Amniotic epithelial cell (primary cell): ENCODE data around the gene ADNP.

Experiments
- DNase-seq: peaks from one replicate; pipeline ENCODE4 v3.0.0-alpha.2; 2010; ENCODE audit warnings: low read depth

Gene ADNP

GRCh38 chr20:50932016-50932485, 814 bp upstream of the ADNP start:
- no peak for DNase-seq

GRCh38 chr20:50930976-50931305, 296 bp downstream of the ADNP start:
- no peak for DNase-seq

- DNase-seq, result no peak
Observed at GRCh38 chr20:50930139-50930975, 880 bp downstream of the ADNP start.

DNA sequence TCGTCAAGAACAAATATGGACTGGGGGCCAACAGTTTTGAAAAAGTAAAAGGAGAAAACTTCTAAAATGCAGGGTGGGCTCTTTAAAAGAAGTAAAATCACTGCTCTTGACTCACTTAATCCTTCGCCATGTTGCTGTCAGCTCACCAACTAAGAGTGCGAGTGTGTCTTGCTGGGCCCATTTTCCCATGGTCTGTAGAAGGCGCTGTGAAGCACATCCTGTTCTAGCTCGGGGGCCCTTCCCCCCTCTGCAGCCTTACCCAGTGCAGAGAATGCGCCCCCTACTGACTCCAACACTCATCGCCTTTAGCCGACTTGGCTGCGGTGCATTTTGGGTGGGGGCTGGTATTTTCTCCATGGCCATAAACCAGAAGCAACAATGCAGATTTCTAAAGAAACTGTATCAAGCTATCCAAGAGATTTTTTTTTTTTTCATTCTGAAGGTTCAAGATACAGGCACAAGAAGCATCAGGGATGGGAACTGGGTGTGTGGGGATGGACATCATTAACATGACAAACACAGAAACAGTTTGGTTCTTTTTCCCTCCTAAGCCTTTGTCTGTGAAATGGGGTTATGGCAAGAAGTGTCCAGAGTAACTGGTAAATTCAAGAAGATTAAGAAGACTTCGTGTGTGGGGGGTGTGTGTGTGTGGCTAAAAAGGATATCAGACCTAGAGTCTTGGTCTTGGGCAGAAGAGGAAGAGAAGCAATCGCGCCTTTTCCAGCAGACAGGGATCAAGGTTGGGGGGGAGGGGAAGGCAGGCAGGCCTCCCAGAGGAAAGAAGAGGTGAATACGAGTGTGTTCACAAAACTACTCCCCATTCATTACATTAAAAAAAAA, 1.7 kb downstream of the ADNP start:
- peak; percentile 97 for DNase-seq

GRCh38 chr20:50928469-50928868, 2.8 kb downstream of the ADNP start:
- DNase-seq, result no peak

- DNase-seq, result no peak
Observed at GRCh38 chr20:50926530-50926929, 4.7 kb downstream of the ADNP start.

DNA sequence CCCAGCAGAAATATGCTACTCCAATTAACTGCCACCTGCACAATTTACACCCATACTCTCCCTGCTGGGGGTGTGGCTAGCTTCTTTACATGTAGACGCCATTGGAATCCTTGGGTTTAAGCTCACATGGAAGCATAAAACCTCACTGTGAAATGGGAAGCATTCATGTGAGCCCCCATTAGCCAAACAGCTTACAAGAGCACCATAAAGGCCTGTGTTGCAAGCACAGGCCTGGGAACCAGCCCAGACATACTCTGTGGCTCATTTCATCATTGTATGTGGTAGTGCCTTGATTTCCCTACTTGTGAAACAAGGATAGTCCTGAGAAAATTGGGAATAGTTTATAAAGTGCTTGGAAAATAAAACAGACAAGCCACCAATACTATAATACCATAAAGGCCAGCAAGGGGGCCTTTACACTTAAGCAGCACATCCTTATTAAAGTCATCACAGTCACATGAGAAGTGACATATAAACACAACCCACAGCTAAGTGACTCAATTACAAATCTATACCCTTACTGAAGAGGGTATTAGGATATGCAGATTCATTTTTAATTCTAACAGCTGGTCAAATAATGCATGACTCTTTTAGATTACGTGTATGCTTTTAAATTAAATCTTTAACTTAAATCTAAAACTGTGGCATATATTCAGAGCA, 6.8 kb downstream of the ADNP start:
- DNase-seq, result peak; percentile 67

GRCh38 chr20:50921803-50922501, 9.3 kb downstream of the ADNP start:
- DNase-seq, result no peak

- peak; percentile 33 for DNase-seq
Observed at GRCh38 chr20:50920997-50921396, 10.2 kb downstream of the ADNP start.

DNA sequence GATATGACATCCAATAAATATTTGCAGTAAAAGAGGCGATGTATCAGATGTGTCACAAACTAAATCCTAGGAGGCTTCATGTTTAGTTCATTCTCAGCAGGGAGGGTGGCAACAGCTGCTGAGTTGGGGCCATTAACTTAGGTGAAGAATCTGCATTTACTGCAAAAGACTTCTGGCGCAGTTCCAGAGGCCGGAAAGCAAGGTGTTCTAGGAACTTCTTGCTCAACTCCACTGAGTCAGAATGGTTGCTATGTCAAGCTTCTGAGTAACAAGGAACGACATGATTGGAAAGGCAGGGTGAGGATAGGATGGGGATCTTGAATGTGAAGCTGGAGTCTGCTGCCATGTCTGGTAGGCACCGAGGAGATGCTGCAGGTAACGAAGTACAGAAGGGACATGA, 11.7 kb downstream of the ADNP start:
- peak; percentile 96 for DNase-seq

- no peak for DNase-seq
Observed at GRCh38 chr20:50918403-50918802, 12.8 kb downstream of the ADNP start.

DNA sequence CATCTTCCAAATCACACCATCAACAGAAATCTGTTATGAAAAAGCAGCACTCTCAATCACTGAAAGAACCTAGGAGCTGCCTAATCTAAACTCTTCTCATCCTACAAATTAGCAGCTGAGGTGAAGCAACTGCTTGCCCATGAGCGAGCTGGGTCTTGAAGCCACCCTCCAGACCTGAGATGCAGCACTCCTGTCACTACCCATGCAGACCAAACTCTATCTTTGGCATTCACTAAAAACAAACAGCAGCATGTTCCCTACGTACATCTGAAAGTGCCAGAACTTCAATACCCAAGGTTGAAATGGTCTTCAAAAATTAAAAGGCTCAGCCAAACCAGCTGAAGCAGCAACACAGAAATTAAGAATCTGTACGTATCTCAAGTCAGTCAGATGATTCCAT, 14.3 kb downstream of the ADNP start:
- DNase-seq, result no peak

GRCh38 chr20:50916257-50916656, 15.0 kb downstream of the ADNP start:
- DNase-seq, result peak; percentile 82

GRCh38 chr20:50915424-50915823, 15.8 kb downstream of the ADNP start:
- peak; percentile 86 for DNase-seq

DNA sequence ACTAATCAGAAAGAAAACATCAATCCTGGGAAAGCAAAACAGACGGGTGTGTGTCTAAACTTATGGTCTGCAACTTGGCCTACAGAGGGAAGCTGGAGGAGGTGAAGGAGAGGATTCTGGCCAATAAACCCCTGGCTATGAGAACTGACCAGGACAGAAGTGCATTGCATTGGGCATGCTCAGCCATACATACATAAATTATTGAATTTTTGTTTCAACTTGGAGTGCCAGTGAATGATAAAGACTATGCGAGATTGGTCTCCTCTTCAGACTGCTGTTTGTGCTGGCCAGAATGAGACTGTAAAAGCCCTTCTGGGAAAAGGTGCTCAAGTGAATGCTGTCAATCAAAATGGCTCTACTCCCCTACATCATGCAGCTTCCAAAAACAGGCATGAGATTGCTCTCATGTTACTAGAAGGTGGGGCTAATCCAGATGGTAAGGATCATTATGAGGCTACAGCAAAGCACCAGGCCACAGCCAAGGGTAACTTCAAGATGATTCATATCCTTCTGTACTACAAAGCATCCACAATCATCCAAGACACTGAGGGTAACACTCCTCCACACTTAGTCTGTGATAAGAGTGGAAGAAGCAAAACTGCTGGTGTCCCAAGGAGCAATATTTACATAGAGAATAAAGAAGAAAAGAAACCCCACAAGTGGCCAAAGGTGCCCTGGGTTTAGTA, 17.4 kb downstream of the ADNP start:
- peak; percentile 92 for DNase-seq

- no peak for DNase-seq
Observed at GRCh38 chr20:50911716-50912115, 19.5 kb downstream of the ADNP start.

- no peak for DNase-seq
Observed at GRCh38 chr20:50911030-50911429, 20.2 kb downstream of the ADNP start.

GRCh38 chr20:50909413-50909812, 21.8 kb downstream of the ADNP start:
- no peak for DNase-seq

GRCh38 chr20:50904067-50904570, 27.1 kb downstream of the ADNP start:
- no peak for DNase-seq

DNA sequence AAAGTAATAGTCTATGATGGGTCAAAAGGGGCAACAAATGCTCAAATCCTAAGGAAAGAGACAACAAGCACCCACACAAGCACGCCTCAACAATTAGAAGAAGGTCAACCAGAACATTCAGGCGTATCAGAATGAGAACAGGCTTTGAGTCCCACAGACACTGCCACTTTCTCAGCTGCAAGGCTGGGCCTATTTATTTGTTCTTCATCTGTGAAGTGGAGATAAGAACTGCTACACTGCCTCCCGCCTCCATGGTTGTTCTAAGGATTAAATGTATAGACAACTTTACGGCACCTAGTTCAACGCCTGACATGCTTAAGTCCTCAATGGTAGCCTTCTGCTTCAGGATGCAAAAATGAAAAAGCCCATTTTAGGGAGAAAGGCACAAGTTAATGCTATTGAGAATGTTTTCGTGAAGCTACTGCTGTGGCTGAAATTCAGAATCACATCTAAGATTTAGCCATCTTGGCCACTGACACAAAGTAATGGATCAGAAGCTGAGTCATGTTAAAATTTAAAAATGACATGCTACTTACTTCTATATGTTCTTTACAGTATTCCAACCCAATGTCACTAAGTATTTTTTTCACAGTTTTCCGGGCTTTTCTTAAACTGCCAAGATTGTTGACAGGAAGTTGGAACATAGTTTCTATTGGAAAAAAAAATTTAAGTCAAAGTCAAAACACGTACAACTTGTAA, 27.7 kb downstream of the ADNP start:
- DNase-seq, result no peak

DNA sequence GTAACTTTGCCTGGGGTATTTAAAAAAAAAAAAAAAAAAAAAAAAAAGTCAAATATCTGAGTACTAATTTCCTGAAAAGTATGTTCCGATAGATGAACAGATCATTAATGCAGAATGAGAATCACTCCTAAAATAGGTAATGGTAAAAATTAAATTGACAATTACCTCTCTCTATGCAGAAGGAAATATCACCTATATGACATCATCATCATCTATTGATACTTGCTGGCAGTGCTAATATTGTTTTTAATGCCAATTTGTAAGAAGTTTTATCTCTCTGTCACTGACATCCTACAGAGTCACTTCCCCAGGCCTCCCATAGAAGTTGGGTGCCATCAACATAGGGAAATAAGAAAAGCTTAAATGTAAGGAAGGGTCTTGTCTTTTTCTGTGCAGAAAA, 29.9 kb downstream of the ADNP start:
- no peak for DNase-seq
